DND-41 (cell line): ENCODE measurements around the gene MACROD2.

Experiments
- ATAC-seq: fragments of 200-7000 bp; cut with Tn5 transposase; 3 replicates; pipeline ENCODE4 v1.9.1; 2021; ENCODE audit warnings: low read depth; ENCODE audit not compliant: insufficient read depth
- DNase-seq: peaks from one replicate; pipeline ENCODE4 v3.0.0-alpha.2; 2020
- H2AFZ ChIP-seq: 2 replicates; pipeline ENCODE4 v1.6.0; 2012; ENCODE audit warnings: low read depth, low read length
- H3K27ac ChIP-seq: 2 replicates; pipeline ENCODE4 v1.5.1; 2012; ENCODE audit warnings: low read length, inconsistent platforms
- H3K27me3 ChIP-seq: fragments of 200-600 bp; sonication (generic); 2 replicates; pipeline ENCODE4 v1.6.0; 2012; ENCODE audit warnings: low read length, mild to moderate bottlenecking, inconsistent platforms; ENCODE audit not compliant: insufficient read depth, poor library complexity
- H3K36me3 ChIP-seq: 2 replicates; pipeline ENCODE4 v1.5.1; 2012; ENCODE audit warnings: low read length, inconsistent platforms; ENCODE audit not compliant: insufficient read depth
- H3K4me1 ChIP-seq: 2 replicates; pipeline ENCODE4 v1.5.1; 2012; ENCODE audit warnings: mild to moderate bottlenecking, low read length; ENCODE audit not compliant: insufficient read depth
- H3K4me2 ChIP-seq: 2 replicates; pipeline ENCODE4 v1.6.0; 2012; ENCODE audit warnings: mild to moderate bottlenecking, moderate library complexity, low read length, inconsistent platforms; ENCODE audit not compliant: insufficient read depth
- H3K4me3 ChIP-seq, 2 experiments: fragments of 200-600 bp in 1 of 2; shearing (Covaris generic) in 1 of 2; 2 replicates each; pipeline ENCODE4 v1.5.1; 2012 to 2016; ENCODE audit warnings: inconsistent platforms in 2 of 2, low read length in 2 of 2, mild to moderate bottlenecking in 2 of 2, low read depth in 1 of 2, moderate library complexity in 1 of 2
- H3K79me2 ChIP-seq: 2 replicates; pipeline ENCODE4 v1.6.0; 2012; ENCODE audit warnings: low read length, inconsistent platforms; ENCODE audit not compliant: insufficient read depth
- H3K9ac ChIP-seq: 2 replicates; pipeline ENCODE4 v1.6.0; 2012; ENCODE audit warnings: low read depth, mild to moderate bottlenecking, inconsistent platforms, low read length, moderate library complexity
- H3K9me3 ChIP-seq: 2 replicates; pipeline ENCODE4 v1.5.1; 2012; ENCODE audit warnings: low read length, moderate library complexity, mild to moderate bottlenecking, inconsistent platforms; ENCODE audit not compliant: insufficient read depth, severe bottlenecking
- H4K20me1 ChIP-seq: 2 replicates; pipeline ENCODE4 v1.6.0; 2012; ENCODE audit warnings: low read length; ENCODE audit not compliant: insufficient read depth
- EZH2 ChIP-seq: IDR thresholded peaks from 3 replicates; pipeline ENCODE4 v1.6.1; 2012; ENCODE audit warnings: borderline replicate concordance, low read depth, mild to moderate bottlenecking, moderate library complexity, low read length, inconsistent platforms; ENCODE audit not compliant: severe bottlenecking
- TF ChIP-seq, protein P1 (sequence below): IDR thresholded peaks from 2 replicates; pipeline ENCODE4 v1.5.1; 2012; ENCODE audit warnings: borderline replicate concordance, low read length, moderate library complexity, mild to moderate bottlenecking; ENCODE audit not compliant: poor library complexity, severe bottlenecking; ENCODE audit errors: extremely low read depth

Gene MACROD2

DNA sequence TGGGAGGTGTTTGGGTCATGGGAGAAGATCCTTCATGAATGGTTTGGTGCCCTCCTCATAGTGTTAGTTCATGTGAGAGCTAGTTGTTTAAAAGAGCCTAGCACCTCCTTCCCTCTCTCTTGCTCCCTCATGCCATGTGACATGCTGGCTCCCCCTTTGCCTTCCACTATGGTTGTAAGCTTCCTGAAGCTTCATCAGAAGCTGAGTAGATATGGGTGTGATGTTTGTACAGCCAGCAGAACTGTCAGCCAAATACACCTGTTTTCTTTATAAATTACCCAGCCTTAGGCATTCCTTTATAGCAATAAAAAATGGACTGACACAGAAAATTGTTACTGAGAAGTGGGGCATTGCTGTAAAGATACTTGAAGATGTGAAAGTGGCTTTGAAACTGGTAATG lies 1073.2 kb downstream of the MACROD2 start:
- Histone ChIP-seq H3K4me1 (peaks cover 1% of the 10 kb centered on the region), H3K79me2 (no peaks in the 10 kb centered on the region), H3K27ac (no peak overlapping the region), H3K27me3 (no peaks in the 10 kb centered on the region), H3K9ac (no peak overlapping the region), H3K9me3 (peaks cover 9% of the 10 kb centered on the region), H4K20me1 (no peaks in the 10 kb centered on the region), H3K4me2 (no peak overlapping the region), H2AFZ (peak overlapping the region; percentile 24; the same call in 1 of the 2 replicates), H3K36me3 (no peaks in the 10 kb centered on the region), H3K4me3 (no peak overlapping the region)
- ATAC-seq (no peak), DNase-seq (no peak)
- no peak for TF ChIP-seq EZH2

GRCh38 chr20:15069355-15069754 lies 1074.0 kb downstream of the MACROD2 start:
- H3K4me1 ChIP-seq, result no peaks in the 10 kb centered on the region
- H3K4me3 ChIP-seq, result no peak overlapping the region
- no peaks in the 10 kb centered on the region for H3K36me3 ChIP-seq
- no peak overlapping the region for H3K9ac ChIP-seq
- H4K20me1 ChIP-seq, result no peaks in the 10 kb centered on the region
- no peak for ATAC-seq
- no peak overlapping the region for H3K27ac ChIP-seq
- no peaks in the 10 kb centered on the region for H3K27me3 ChIP-seq
- no peak for TF ChIP-seq EZH2
- TF ChIP-seq, protein P1, sequence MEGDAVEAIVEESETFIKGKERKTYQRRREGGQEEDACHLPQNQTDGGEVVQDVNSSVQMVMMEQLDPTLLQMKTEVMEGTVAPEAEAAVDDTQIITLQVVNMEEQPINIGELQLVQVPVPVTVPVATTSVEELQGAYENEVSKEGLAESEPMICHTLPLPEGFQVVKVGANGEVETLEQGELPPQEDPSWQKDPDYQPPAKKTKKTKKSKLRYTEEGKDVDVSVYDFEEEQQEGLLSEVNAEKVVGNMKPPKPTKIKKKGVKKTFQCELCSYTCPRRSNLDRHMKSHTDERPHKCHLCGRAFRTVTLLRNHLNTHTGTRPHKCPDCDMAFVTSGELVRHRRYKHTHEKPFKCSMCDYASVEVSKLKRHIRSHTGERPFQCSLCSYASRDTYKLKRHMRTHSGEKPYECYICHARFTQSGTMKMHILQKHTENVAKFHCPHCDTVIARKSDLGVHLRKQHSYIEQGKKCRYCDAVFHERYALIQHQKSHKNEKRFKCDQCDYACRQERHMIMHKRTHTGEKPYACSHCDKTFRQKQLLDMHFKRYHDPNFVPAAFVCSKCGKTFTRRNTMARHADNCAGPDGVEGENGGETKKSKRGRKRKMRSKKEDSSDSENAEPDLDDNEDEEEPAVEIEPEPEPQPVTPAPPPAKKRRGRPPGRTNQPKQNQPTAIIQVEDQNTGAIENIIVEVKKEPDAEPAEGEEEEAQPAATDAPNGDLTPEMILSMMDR, result no peak
- DNase-seq, result no peak
- peaks cover 9% of the 10 kb centered on the region for H3K9me3 ChIP-seq
- no peak overlapping the region for H3K4me2 ChIP-seq
- no peaks in the 10 kb centered on the region for H3K79me2 ChIP-seq
- no peak overlapping the region for H2AFZ ChIP-seq

DNA sequence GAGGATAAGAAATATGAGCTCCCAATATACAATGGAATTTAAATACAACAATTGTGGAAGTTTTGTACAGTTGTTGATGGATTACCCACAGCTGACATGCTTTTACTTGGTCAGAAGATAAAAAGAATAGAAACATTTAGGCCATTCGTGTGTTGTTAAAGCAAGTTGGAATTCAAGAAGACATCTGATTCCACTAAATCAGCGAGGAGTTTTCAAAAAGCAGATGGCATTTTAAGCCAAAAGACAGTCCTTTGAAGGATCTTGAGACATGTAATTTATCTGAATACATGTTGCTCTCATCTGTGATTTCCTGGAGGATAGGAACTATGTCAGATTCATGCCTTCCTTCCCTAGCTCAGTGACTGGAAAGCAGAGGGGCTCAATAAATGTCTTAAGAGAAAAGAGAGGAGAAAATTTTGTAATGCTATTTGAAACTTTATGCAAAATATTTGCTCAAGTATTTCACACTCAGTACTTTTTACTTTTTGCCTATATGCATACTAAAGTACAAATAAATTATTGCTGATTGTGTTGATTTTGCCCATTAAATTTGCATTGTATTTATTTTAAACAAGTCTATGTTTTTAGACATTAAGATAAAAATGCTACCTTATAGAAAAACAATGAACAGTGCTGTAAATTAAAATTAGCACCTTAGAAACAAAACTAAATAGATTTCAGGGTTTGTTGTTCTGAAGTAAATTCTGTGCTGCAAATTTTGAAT lies 1075.9 kb downstream of the MACROD2 start:
- H3K9ac ChIP-seq, result no peak overlapping the region
- no peak overlapping the region for H3K27ac ChIP-seq
- H3K36me3 ChIP-seq, result no peaks in the 10 kb centered on the region
- no peaks in the 10 kb centered on the region for H3K4me1 ChIP-seq
- H2AFZ ChIP-seq, result no peak overlapping the region
- no peak for TF ChIP-seq EZH2
- TF ChIP-seq, protein P1, result no peak
- H3K4me3 ChIP-seq, result no peak overlapping the region
- no peak overlapping the region for H3K4me2 ChIP-seq
- H3K9me3 ChIP-seq, result peaks cover 9% of the 10 kb centered on the region
- H4K20me1 ChIP-seq, result no peaks in the 10 kb centered on the region
- H3K27me3 ChIP-seq, result no peaks in the 10 kb centered on the region
- no peaks in the 10 kb centered on the region for H3K79me2 ChIP-seq
- ATAC-seq (no peak), DNase-seq (no peak)

DNA sequence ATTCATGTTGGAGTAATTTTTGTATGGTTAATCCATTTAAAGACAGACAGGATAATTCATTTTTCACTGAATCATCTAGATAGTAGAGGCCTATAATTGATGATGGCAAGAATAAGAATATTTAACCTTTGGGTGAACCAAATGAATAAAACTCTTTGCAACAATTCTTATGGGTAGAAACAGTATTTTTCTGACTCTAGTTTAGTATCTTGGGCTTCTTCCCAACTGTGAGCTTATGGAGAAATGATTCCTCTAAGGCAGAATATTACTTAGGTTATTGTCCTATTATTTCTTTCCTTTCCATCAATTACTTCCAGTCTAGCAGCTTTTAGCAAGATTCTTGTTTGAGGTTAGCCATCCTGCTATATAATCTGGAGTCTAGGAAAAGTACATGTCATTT lies 1077.0 kb downstream of the MACROD2 start:
- no peak for DNase-seq
- TF ChIP-seq, protein P1, result no peak
- TF ChIP-seq EZH2, result no peak
- Histone ChIP-seq H4K20me1 (no peaks in the 10 kb centered on the region), H3K9me3 (peaks cover 9% of the 10 kb centered on the region), H2AFZ (no peak overlapping the region), H3K79me2 (no peaks in the 10 kb centered on the region), H3K36me3 (no peaks in the 10 kb centered on the region), H3K4me2 (no peak overlapping the region), H3K9ac (no peak overlapping the region), H3K4me1 (no peaks in the 10 kb centered on the region), H3K4me3 (no peak overlapping the region), H3K27me3 (no peaks in the 10 kb centered on the region), H3K27ac (no peak overlapping the region)
- ATAC-seq, result no peak
